GM19328 (cell line): Measurements from ENCODE around the gene SORCS3.

Source experiments
- ATAC-seq: cut with Tn5 transposase; IDR thresholded peaks from one replicate; pipeline ENCODE4 v1.9.1; 2021; ENCODE audit warnings: mild to moderate bottlenecking, moderate library complexity; ENCODE audit not compliant: unreplicated experiment

Gene SORCS3

GRCh38 chr10:105071980-105072379 is 430.9 kb downstream of the SORCS3 start:
- ATAC-seq = no peak

GRCh38 chr10:105073999-105074398 is 432.9 kb downstream of the SORCS3 start:
- ATAC-seq = no peak

GRCh38 chr10:105075031-105075430 is 433.9 kb downstream of the SORCS3 start:
- no peak for ATAC-seq

GRCh38 chr10:105085980-105086379 is 444.9 kb downstream of the SORCS3 start:
- no peak for ATAC-seq

GRCh38 chr10:105094048-105094447 is 453.0 kb downstream of the SORCS3 start:
- ATAC-seq = no peak

GRCh38 chr10:105096316-105096715 is 455.2 kb downstream of the SORCS3 start:
- ATAC-seq = no peak

GRCh38 chr10:105102977-105103376 is 461.9 kb downstream of the SORCS3 start:
- ATAC-seq = no peak

- no peak for ATAC-seq
Measured at GRCh38 chr10:105104297-105104696, 463.2 kb downstream of the SORCS3 start.

- no peak for ATAC-seq
Measured at GRCh38 chr10:105109164-105109563, 468.1 kb downstream of the SORCS3 start.

- no peak for ATAC-seq
Measured at GRCh38 chr10:105112862-105113261, 471.8 kb downstream of the SORCS3 start.

- no peak for ATAC-seq
Measured at GRCh38 chr10:105113666-105114065, 472.6 kb downstream of the SORCS3 start.

GRCh38 chr10:105121743-105122142 is 480.7 kb downstream of the SORCS3 start:
- no peak for ATAC-seq

- ATAC-seq = no peak
Measured at GRCh38 chr10:105128111-105128510, 487.0 kb downstream of the SORCS3 start.

- ATAC-seq = no peak
Measured at GRCh38 chr10:105138358-105138757, 497.3 kb downstream of the SORCS3 start.

- ATAC-seq = no peak
Measured at GRCh38 chr10:105139363-105139896, 498.3 kb downstream of the SORCS3 start.

- no peak for ATAC-seq
Measured at GRCh38 chr10:105140600-105140999, 499.5 kb downstream of the SORCS3 start.

- no peak for ATAC-seq
Measured at GRCh38 chr10:105145711-105146110, 504.6 kb downstream of the SORCS3 start.

- no peak for ATAC-seq
Measured at GRCh38 chr10:105146436-105146835, 505.3 kb downstream of the SORCS3 start.

GRCh38 chr10:105148456-105148855 is 507.4 kb downstream of the SORCS3 start:
- no peak for ATAC-seq

- no peak for ATAC-seq
Measured at GRCh38 chr10:105148921-105149320, 507.8 kb downstream of the SORCS3 start.

GRCh38 chr10:105149371-105149891 is 508.3 kb downstream of the SORCS3 start:
- ATAC-seq = no peak

- ATAC-seq = no peak
Measured at GRCh38 chr10:105150259-105150880, 509.3 kb downstream of the SORCS3 start.

- no peak for ATAC-seq
Measured at GRCh38 chr10:105154736-105155135, 513.6 kb downstream of the SORCS3 start.
